ENCODE data around the gene XYLT2. TPM values are rescaled to one million over a fixed set of nuclear protein-coding genes. Genes with fewer than 3 reads are reported as not detected.

Gene XYLT2
- total RNA-seq, 1 donor from 2014 or later: 12.2 TPM

DNA sequence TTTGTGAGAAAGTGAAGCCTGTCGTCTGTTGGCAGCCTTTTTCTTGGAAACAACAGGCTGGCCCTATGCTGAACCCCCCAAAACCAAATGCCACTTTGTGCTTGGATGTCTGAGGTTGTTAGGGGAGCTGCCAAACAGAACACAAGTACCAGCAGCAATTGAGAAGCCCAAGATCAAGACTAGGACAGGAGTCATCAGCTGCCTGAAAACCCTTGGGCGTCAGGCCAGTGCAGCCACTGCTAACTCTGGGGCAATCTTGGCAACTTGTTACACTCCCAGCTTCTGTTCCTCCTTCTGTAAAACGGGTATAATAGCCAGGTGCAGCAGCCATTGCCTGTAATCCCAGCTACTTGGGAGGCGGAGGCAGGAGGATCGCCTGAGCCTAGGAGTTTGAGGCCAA is 60.7 kb downstream of the XYLT2 start:
- no peaks in the 10 kb centered on the region for H3K9me3 ChIP-seq (ENCODE audit: low read depth)
- H3K79me2 ChIP-seq (ENCODE audit: low read depth): no peaks in the 10 kb centered on the region
- TF ChIP-seq CTCF (IDR thresholded peaks at IDR 0.05) (no peak), EZH2phosphoT487 (IDR thresholded peaks at IDR 0.05) (no peak), EZH2 (IDR thresholded peaks at IDR 0.05) (no peak)
- H4K20me1 ChIP-seq (ENCODE audit: low read depth): no peaks in the 10 kb centered on the region
- Mint-ChIP-seq H3K4me1 (no peaks in the 10 kb centered on the region), H3K4me3 (no peak overlapping the region), H3K27ac (no peak overlapping the region), H3K9me3 (no peaks in the 10 kb centered on the region), H3K27me3 (ENCODE audit: insufficient read depth, low read depth) (peaks cover 6% of the 10 kb centered on the region), H3K36me3 (no peaks in the 10 kb centered on the region)
- no peak for DNase-seq (ENCODE audit: low spot score)
- H3K9ac ChIP-seq: no peak overlapping the region
- no peaks in the 10 kb centered on the region for H3K27me3 ChIP-seq
- H3K27ac ChIP-seq: no peak overlapping the region
- no peaks in the 10 kb centered on the region for H3K36me3 ChIP-seq
- H2AFZ ChIP-seq (replicated peaks): no peak overlapping the region
- H3F3A ChIP-seq (ENCODE audit: low read depth): no peaks in the 10 kb centered on the region
- no peak overlapping the region for H3K4me3 ChIP-seq
- H3K4me1 ChIP-seq: no peaks in the 10 kb centered on the region
- H3K4me2 ChIP-seq: no peak overlapping the region

- Histone ChIP-seq H3K9ac (no peak overlapping the region), H3K4me1 (no peaks in the 10 kb centered on the region), H4K20me1 (ENCODE audit: low read depth) (no peaks in the 10 kb centered on the region), H3K4me3 (no peak overlapping the region), H3K4me2 (no peak overlapping the region), H3F3A (ENCODE audit: low read depth) (no peaks in the 10 kb centered on the region), H3K36me3 (no peaks in the 10 kb centered on the region), H3K9me3 (ENCODE audit: low read depth) (no peaks in the 10 kb centered on the region), H3K27ac (no peak overlapping the region), H3K79me2 (ENCODE audit: low read depth) (no peaks in the 10 kb centered on the region), H2AFZ (replicated peaks) (no peak overlapping the region), H3K27me3 (no peaks in the 10 kb centered on the region)
- TF ChIP-seq EZH2phosphoT487 (IDR thresholded peaks at IDR 0.05) (no peak), CTCF (IDR thresholded peaks at IDR 0.05) (no peak), EZH2 (IDR thresholded peaks at IDR 0.05) (no peak)
- Mint-ChIP-seq H3K27ac (no peak overlapping the region), H3K4me1 (no peaks in the 10 kb centered on the region), H3K36me3 (no peaks in the 10 kb centered on the region), H3K27me3 (ENCODE audit: insufficient read depth, low read depth) (peaks cover 9% of the 10 kb centered on the region), H3K9me3 (no peaks in the 10 kb centered on the region), H3K4me3 (no peak overlapping the region)
- DNase-seq (ENCODE audit: low spot score): no peak
These were observed 62.0 kb downstream of the XYLT2 start for GRCh38 chr17:50407921-50408320.

Small RNAs within 50 kb of the gene (small RNA-seq; reads per million reads assigned to genes)
- not detected for gene RF00019

Other genes with a start within 250 kb of the XYLT2 start
- gene SAMD14, start 216.0 kb upstream of the XYLT2 start, total RNA-seq (ENCODE audit: low replicate concordance): 8.7 and 27.9 TPM in 2 replicates
- 12.0 and 31.4 TPM in 2 replicates for gene PPP1R9B, start 195.4 kb upstream of the XYLT2 start, total RNA-seq (ENCODE audit: low replicate concordance)
- gene SGCA, start 180.1 kb upstream of the XYLT2 start, total RNA-seq (ENCODE audit: low replicate concordance): 1.5 TPM in 1 of 2 replicates, not detected in the other
- 1.1 and 4.2 TPM in 2 replicates for gene COL1A1, start 144.5 kb upstream of the XYLT2 start, total RNA-seq (ENCODE audit: low replicate concordance)
- 1.8 and 4.4 TPM in 2 replicates for gene TMEM92, start 71.7 kb upstream of the XYLT2 start, total RNA-seq (ENCODE audit: low replicate concordance)
- gene MRPL27, start 27.1 kb downstream of the XYLT2 start, total RNA-seq (ENCODE audit: low replicate concordance): 39.1 and 50.4 TPM in 2 replicates
- 26.6 and 31.3 TPM in 2 replicates for gene EME1, start 27.1 kb downstream of the XYLT2 start, total RNA-seq (ENCODE audit: low replicate concordance)
- gene LRRC59, start 51.4 kb downstream of the XYLT2 start, total RNA-seq (ENCODE audit: low replicate concordance): 57.0 and 63.8 TPM in 2 replicates
- gene ACSF2, start 80.1 kb downstream of the XYLT2 start, total RNA-seq (ENCODE audit: low replicate concordance): 15.2 and 28.8 TPM in 2 replicates
- gene CHAD, start 122.8 kb downstream of the XYLT2 start, total RNA-seq (ENCODE audit: low replicate concordance): not detected in 2 replicates
- 9.7 and 12.9 TPM in 2 replicates for gene RSAD1, start 132.7 kb downstream of the XYLT2 start, total RNA-seq (ENCODE audit: low replicate concordance)
- gene MYCBPAP, start 162.3 kb downstream of the XYLT2 start, total RNA-seq (ENCODE audit: low replicate concordance): 3.5 and 3.8 TPM in 2 replicates
- 0.09 and 0.24 TPM in 2 replicates for gene EPN3, start 186.6 kb downstream of the XYLT2 start, total RNA-seq (ENCODE audit: low replicate concordance)
- gene SPATA20, start 201.0 kb downstream of the XYLT2 start, total RNA-seq (ENCODE audit: low replicate concordance): 22.8 and 60.5 TPM in 2 replicates
- 1.6 and 4.9 TPM in 2 replicates for gene CACNA1G, start 214.6 kb downstream of the XYLT2 start, total RNA-seq (ENCODE audit: low replicate concordance)